SIG-M5 (cell line): ENCODE measurements around the gene AMN.

Experiments
- DNase-seq: peaks from one replicate; lab custom pipeline; 2025; lab: John Stamatoyannopoulos, UW

Gene AMN

DNA sequence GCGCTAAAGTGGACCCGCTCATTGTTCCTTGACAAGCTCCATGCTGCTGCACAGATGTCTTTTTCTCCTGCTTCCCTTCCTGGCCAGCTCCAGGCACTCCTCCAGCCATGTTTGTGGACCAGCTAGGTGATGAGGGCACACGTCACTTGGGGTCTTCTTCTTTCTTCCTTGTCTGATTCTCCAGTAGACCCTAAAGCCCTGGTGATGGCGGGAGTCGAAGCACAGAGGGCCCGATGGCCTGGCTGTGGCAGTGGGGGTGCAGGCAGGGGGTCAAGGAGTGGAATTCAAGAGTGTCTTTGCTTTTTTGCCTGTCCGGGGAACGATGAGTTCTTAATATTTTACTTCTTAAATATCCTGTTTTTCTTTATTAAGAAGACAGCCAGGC, 23.0 kb upstream of the AMN start:
- DNase-seq, result no peak

DNA sequence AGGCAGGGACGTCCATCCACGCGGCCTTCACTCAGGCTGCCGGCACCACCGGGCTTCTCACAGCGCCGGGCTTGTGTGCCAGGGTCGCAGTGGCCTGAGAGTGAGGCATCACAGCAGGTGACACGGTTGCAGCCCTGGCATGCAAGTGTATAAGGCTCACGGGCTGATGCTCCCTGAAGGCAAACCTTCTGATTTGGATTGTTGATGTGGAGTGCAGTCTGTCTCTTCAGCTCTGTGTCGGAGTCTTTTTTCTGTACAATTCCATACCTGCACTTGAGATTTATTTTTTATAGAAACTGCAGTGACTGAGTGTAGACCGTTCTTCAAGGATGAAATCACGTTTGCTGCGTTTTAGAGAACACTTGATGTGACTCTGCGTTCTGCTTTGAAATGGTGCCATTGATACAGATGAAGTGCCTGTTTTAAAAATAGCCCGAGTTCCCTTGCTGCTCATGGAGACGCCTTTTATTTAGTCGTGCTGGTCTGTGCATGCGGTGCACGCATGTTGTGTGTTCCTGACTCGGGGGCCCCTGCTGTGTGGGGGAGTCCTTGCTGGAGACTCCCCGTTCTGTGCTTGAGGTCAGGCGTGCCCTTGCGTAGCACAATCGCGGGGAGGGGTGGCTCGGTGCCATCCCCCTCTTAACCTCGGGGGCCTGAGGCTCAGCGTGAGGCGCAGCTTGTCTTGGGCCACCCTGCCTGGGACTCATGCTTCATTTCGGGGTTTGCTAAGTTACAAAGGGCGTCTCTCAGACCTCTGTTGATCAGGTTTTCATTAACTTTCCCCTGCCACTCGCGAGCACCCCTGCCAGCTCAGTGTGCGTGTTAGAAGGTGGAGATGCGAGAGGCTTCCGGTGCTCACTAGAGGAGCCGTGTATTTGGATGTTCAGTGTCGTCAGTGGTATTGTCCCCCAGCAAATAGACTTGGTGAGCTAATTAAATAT, 21.6 kb upstream of the AMN start:
- no peak for DNase-seq

- DNase-seq, result no peak
These were observed 20.8 kb upstream of the AMN start for GRCh38 chr14:102901633-102902032.

GRCh38 chr14:102902086-102902485, 20.4 kb upstream of the AMN start:
- no peak for DNase-seq

- no peak for DNase-seq
These were observed 19.8 kb upstream of the AMN start for GRCh38 chr14:102902523-102903247.

GRCh38 chr14:102903248-102903888, 19.1 kb upstream of the AMN start:
- no peak for DNase-seq

GRCh38 chr14:102903889-102904512, 18.5 kb upstream of the AMN start:
- DNase-seq, result no peak

- DNase-seq, result no peak
These were observed 17.1 kb upstream of the AMN start for GRCh38 chr14:102905116-102906108.

GRCh38 chr14:102906616-102907302, 15.7 kb upstream of the AMN start:
- no peak for DNase-seq

DNA sequence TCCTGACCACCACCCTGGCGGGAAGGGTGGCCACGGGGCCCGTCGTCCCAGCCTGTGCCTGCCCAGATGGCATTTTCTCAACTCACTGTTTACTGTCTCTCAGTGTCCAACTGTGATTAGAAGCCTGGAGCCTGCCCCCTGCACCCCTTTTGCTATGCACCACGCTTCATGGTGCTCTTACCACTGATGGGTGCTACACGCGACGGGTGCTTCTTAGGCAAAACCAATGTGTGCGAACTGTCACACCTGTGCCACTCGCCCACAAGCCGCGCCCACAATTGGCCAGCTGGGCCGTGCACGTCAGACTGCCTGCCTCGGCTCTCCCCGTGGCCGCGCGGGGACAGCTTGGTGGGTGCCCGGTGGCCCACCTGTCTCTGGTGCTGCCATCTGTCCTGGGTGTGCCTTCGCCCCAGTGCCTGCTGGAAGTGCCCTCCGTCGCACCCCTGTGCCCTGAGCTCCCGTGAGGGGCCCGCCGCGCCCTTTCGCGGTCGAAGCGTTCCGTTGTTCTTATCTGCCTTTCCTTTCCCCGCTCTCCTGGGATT, 15.1 kb upstream of the AMN start:
- no peak for DNase-seq

GRCh38 chr14:102907980-102908730, 14.3 kb upstream of the AMN start:
- no peak for DNase-seq

DNA sequence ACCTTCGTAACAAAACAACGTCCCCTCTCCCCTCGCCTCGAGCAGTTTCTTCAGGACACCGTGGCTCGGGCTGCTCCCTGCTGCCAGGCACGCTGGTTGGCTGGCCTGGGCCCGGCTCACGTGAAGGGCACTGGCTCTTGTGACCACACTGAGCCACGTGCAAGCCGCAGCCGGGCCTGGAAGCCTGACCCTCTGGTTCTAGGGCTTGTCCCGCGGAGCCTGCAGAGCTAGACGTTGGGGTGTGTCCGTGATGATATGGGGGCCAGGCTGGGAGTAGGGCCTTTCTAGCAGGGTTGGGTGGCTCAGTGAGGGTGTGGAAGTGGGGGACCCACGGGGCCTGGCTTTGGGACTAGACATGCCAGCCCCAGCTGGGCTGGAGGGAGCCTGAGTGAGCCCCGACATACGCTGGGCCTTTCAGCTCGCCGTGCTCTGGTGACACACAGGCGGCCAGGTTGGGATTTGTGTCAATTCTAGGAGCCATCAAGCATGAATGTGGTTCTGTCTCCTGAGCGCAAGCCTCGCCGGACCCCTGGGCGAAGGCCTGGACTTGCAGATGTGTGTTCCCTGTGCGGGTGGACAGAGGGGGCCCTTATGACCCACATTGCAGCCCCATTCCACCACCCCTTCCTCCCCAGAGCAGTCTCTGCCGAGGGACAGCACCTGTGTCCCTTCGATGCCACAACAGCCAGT, 13.6 kb upstream of the AMN start:
- no peak for DNase-seq

- DNase-seq, result no peak
These were observed 13.0 kb upstream of the AMN start for GRCh38 chr14:102909462-102909861.

- no peak for DNase-seq
These were observed 12.6 kb upstream of the AMN start for GRCh38 chr14:102909911-102910310.

GRCh38 chr14:102910442-102910841, 12.0 kb upstream of the AMN start:
- DNase-seq, result no peak

DNA sequence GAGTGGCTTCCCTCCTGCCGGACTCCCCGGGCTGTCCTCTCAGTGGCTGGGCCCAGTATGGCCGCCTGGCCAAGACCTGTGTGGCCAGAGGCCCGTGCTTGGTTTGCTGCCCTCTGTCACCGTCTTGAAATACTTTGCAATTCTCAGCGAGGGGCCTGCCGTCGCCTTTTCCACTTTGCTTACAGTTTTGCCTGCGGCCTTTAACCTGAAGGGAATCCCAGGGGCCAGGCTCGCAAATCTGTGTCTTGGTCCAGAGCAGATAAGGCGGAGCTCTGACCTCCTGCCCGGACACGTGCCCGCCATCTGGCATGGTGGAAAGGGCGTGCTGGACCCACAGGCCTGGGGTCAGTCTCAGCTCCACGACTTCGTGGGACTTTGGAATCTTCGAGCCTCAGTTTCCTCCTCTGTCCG, 10.9 kb upstream of the AMN start:
- DNase-seq, result no peak

GRCh38 chr14:102911991-102912761, 10.3 kb upstream of the AMN start:
- no peak for DNase-seq
